Esophagus muscularis mucosa (tissue), 4 donors: Measurements from ENCODE around the gene TMEM150A. TPM values are rescaled to one million over a fixed set of nuclear protein-coding genes. Genes with fewer than 3 reads are reported as not detected.
A peak's percentile ranks its signal among the peaks of the same experiment; 100 is the strongest.
"Not testable (repeated sequence)": the region's sequence is repeated elsewhere in the genome, so short reads cannot be mapped to it uniquely, and the experiment has no call there.

Experiments used
- DNase-seq: peaks from one replicate; pipeline ENCODE4 v3.0.0-alpha.2; 2017; ENCODE audit errors: extremely low spot score
- H3K27ac ChIP-seq, 4 donors: fragments of 200-600 bp; sonication (generic); replicated peaks in 1 of 4; 1 replicate in 3 of 4; 2 replicates in 1 of 4; pipeline ENCODE4 v1.5.1; 2016 to 2019; ENCODE audit warnings: mild to moderate bottlenecking in 1 of 4
- H3K27me3 ChIP-seq, 4 donors: fragments of 200-600 bp; sonication (generic); one replicate each; pipeline versions ENCODE4 v1.5.1 to v1.6.0; 2016 to 2019
- H3K36me3 ChIP-seq, 4 donors: fragments of 200-600 bp; sonication (generic); one replicate each; pipeline ENCODE4 v1.5.1; 2016 to 2019
- H3K4me1 ChIP-seq, 4 donors: fragments of 200-600 bp; sonication (generic); one replicate each; pipeline ENCODE4 v1.5.1; 2016 to 2019
- H3K4me3 ChIP-seq, 4 donors: fragments of 200-600 bp; sonication (generic); 1 replicate in 2 of 4; 2 replicates in 2 of 4; pipeline ENCODE4 v1.5.1; 2016 to 2019; ENCODE audit warnings: mild to moderate bottlenecking in 4 of 4, moderate library complexity in 1 of 4
- H3K9me3 ChIP-seq, 4 donors: fragments of 200-600 bp; sonication (generic); 1 replicate in 3 of 4; 2 replicates in 1 of 4; pipeline ENCODE4 v1.5.1; 2016 to 2019
- EP300 ChIP-seq: sonication (generic); formaldehyde crosslinking; IDR thresholded peaks from one replicate; pipeline ENCODE4 v1.6.1; 2017; ENCODE audit warnings: antibody characterized with exemption
- POLR2A ChIP-seq: fragments of 450-650 bp; IDR thresholded peaks from one replicate; pipeline ENCODE4 v1.6.1; 2017; ENCODE audit warnings: antibody characterized with exemption, moderate library complexity, mild to moderate bottlenecking, low read depth
- POLR2AphosphoS5 ChIP-seq, 2 donors: sonication (generic); formaldehyde crosslinking; IDR thresholded peaks; one replicate each; pipeline ENCODE4 v1.6.1; 2017; ENCODE audit warnings: antibody characterized with exemption in 2 of 2
- WGBS: methylation state at CpG from one replicate; pipeline ENCODE4 v1.1.5; 2018; 5-methylcytosine and 5-hydroxymethylcytosine counted together
- intact Hi-C: fragments of 100-400 bp; cut with DNase I; formaldehyde crosslinking; loops from one replicate; pipeline ENCODE4 v1.15.1; 2023
- total RNA-seq, 4 donors: library from RNA; depleted of rRNA; stranded (reverse); fragments of >200 nt; gene quantifications; one replicate each; pipeline versions ENCODE4 v1.1.0 to v1.2.1, GENCODE V29; 2016
- TF ChIP-seq, protein P1 (sequence below), 3 experiments: fragments of 200-600 bp in 2 of 3; fragments of 450-650 bp in 1 of 3; sonication (generic) in 2 of 3; IDR thresholded peaks; one replicate each; pipeline ENCODE4 v1.5.1; 2017 to 2019; ENCODE audit warnings: antibody characterized with exemption in 3 of 3, mild to moderate bottlenecking in 2 of 3, moderate library complexity in 1 of 3

The TMEM150A gene
- total RNA-seq, 4 donors from 2014 or later: 22.9 to 36.7 (median 27.5) TPM

DNA sequence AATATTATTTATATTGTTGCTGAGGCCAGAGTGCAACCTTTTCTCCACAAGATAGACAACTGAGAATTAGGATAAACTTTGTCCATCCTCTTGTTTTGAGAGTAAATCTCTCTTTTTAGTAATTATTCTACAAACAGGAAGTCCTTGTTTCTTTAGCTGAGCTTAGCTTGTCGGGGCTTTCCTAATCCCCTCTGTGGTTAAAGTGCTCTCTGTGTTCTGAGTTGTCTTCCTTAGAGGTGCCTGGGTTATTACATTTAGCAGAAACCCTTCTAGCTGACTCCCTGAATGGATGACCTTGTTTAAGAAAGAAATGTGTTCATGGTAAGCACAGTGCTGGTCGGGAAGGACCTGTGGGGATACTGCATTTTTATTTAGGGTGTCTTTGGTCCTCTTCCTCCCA, 26.2 kb upstream of the TMEM150A start:
- Histone ChIP-seq H3K4me3 (no peak overlapping the region), H3K27ac (no peak overlapping the region), H3K4me1 (peaks cover 0 to 9% (median 0%) of the 10 kb centered on the region in 4 donors), H3K36me3 (peaks cover 91 to 100% (median 100%) of the 10 kb centered on the region in 4 donors), H3K9me3 (no peaks in the 10 kb centered on the region), H3K27me3 (no peaks in the 10 kb centered on the region)
- TF ChIP-seq EP300: no peak
- TF ChIP-seq POLR2A: no peak
- TF ChIP-seq, protein P1, sequence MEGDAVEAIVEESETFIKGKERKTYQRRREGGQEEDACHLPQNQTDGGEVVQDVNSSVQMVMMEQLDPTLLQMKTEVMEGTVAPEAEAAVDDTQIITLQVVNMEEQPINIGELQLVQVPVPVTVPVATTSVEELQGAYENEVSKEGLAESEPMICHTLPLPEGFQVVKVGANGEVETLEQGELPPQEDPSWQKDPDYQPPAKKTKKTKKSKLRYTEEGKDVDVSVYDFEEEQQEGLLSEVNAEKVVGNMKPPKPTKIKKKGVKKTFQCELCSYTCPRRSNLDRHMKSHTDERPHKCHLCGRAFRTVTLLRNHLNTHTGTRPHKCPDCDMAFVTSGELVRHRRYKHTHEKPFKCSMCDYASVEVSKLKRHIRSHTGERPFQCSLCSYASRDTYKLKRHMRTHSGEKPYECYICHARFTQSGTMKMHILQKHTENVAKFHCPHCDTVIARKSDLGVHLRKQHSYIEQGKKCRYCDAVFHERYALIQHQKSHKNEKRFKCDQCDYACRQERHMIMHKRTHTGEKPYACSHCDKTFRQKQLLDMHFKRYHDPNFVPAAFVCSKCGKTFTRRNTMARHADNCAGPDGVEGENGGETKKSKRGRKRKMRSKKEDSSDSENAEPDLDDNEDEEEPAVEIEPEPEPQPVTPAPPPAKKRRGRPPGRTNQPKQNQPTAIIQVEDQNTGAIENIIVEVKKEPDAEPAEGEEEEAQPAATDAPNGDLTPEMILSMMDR (IDR thresholded peaks at IDR 0.05): no peak
- no peak for TF ChIP-seq POLR2AphosphoS5 (IDR thresholded peaks at IDR 0.05)
- no peak for DNase-seq
- intact Hi-C loops: no loop called here
- WGBS: 82% methylated on average over 2 of the region's 2 CpGs

DNA sequence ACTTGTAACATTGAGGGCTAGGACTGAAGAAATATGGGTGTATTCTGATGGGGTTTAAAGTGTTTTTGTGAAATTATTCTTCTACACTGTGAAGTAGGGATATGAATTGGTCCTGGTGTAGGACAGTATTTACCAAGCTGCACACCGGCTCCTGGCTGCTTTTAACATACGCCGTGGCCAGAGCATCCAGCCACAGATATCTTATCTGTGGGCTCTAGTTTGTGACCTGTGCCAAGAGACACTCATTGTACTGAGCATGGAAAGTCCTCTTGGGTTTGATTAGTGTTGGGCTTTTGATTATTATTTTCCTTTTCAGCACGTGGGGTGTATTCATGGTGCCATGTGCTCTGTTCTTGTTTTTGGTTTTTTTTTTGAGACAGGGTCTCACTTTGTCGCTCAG, 21.5 kb upstream of the TMEM150A start:
- no peak for DNase-seq
- 89% methylated on average over 5 of the region's 5 CpGs for WGBS
- Histone ChIP-seq H3K4me1 (peaks cover under 1 to 11% (median 2%) of the 10 kb centered on the region in 4 donors), H3K27ac (no peak overlapping the region), H3K9me3 (no peaks in the 10 kb centered on the region), H3K36me3 (peaks cover 84 to 100% (median 97%) of the 10 kb centered on the region in 4 donors), H3K4me3 (no peak overlapping the region), H3K27me3 (no peaks in the 10 kb centered on the region)
- intact Hi-C loops: no loop called here
- TF ChIP-seq POLR2AphosphoS5 (IDR thresholded peaks at IDR 0.05) (no peak), POLR2A (no peak), EP300 (no peak)
- TF ChIP-seq, protein P1 (IDR thresholded peaks at IDR 0.05): no peak

DNA sequence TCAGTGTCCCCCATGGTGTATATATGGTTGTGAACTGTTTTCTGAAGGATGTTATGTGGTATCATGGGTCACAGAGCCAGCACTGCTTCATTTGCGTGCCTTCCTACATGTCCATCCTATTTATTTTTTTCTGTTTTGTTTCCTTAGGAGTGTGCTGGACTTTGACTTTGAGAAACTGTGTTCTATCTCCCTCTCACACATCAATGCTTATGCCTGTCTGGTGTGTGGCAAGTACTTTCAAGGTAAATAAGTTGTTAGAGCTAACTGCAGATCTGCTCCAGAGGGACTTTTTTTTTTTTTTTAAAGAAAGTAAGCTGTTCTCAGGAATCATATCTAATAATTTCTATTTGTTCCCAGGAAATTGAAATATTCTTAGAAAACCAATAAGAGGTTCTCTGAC, 18.8 kb upstream of the TMEM150A start:
- Histone ChIP-seq H3K9me3 (no peaks in the 10 kb centered on the region), H3K27ac (no peak overlapping the region), H3K4me1 (peaks cover 24 to 26% (median 26%) of the 10 kb centered on the region in 4 donors), H3K4me3 (no peak overlapping the region), H3K27me3 (no peaks in the 10 kb centered on the region), H3K36me3 (peaks cover 61 to 80% (median 73%) of the 10 kb centered on the region in 4 donors)
- WGBS: 94% methylated on average over 1 of the region's 1 CpG
- DNase-seq: no peak
- TF ChIP-seq POLR2AphosphoS5 (IDR thresholded peaks at IDR 0.05): no peak
- TF ChIP-seq POLR2A: no peak
- TF ChIP-seq, protein P1 (IDR thresholded peaks at IDR 0.05): no peak
- TF ChIP-seq EP300: no peak
- intact Hi-C loops: no loop called here

DNA sequence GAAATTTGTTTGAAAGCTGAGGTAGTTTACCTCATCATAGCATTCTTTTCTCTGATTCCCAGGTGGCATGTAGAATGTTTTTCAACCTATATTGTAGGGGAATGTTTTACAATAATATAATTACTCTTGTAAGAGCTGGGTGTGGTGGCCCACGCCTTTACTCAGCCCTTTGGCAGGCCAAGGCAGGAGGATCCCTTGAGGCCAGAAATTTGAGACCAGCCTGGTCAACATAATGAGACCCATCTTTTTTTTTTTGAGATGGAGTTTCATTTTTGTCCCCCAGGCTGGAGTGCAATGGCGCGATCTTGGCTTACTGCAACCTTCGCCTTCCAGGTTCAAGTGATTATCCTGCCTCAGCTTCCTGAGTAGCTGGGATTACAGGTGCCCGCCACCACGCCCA, 17.1 kb upstream of the TMEM150A start:
- TF ChIP-seq, protein P1 (IDR thresholded peaks at IDR 0.05): no peak
- Histone ChIP-seq H3K4me1 (peaks cover 23 to 34% (median 32%) of the 10 kb centered on the region in 4 donors), H3K4me3 (no peak overlapping the region), H3K27ac (no peak overlapping the region), H3K27me3 (no peaks in the 10 kb centered on the region), H3K9me3 (no peaks in the 10 kb centered on the region), H3K36me3 (peaks cover 44 to 63% (median 56%) of the 10 kb centered on the region in 4 donors)
- no peak for DNase-seq
- intact Hi-C loops: no loop called here
- 90% methylated on average over 6 of the region's 6 CpGs for WGBS

DNA sequence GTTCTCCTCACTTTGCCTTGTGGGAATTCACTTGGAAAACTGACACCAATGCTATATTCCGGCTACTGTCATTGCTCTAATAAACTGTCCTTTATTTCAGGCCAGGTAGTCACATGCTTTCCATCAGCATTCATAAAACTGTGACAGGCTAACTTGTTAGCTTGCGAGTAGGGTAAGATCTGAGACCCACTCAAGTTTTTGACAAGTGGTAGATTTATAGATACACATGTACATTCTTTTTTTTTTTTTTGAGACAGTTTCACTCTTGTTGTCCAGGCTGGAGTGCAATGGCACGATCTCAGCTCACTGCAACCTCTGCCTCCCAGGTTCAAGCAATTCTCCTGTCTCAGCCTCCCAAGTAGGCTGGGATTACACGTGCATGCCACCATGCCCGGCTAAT, 15.2 kb upstream of the TMEM150A start:
- peaks cover 26 to 44% (median 38%) of the 10 kb centered on the region in 4 donors for H3K36me3 ChIP-seq
- H3K27me3 ChIP-seq, DNase-seq, intact Hi-C loops, H3K9me3 ChIP-seq, H3K27ac ChIP-seq: not testable (repeated sequence)
- WGBS: 83% methylated on average over 5 of the region's 5 CpGs
- H3K4me3 ChIP-seq: peak overlapping the region in 1 of 4 donors; percentile 98
- peaks cover 13 to 34% (median 32%) of the 10 kb centered on the region in 4 donors for H3K4me1 ChIP-seq
